C4-2B (cell line): ENCODE measurements around the gene HERC3.

Experiments used
- H3K27ac ChIP-seq: fragments of 450-650 bp; 2 replicates; pipeline ENCODE4 v1.5.1; 2017
- CTCF ChIP-seq: fragments of 450-650 bp; conservative IDR thresholded peaks from 2 replicates; pipeline ENCODE4 v1.5.1; 2017; ENCODE audit warnings: mild to moderate bottlenecking
- ZFX ChIP-seq: fragments of 450-650 bp; IDR thresholded peaks from 2 replicates; pipeline ENCODE4 v1.6.1; 2017

HERC3 gene

GRCh38 chr4:88619971-88620370 lies 27.7 kb downstream of the HERC3 start:
- H3K27ac ChIP-seq = no peak overlapping the region
- TF ChIP-seq CTCF (no peak), ZFX (no peak)

- no peak overlapping the region for H3K27ac ChIP-seq
- TF ChIP-seq CTCF (no peak), ZFX (no peak)
Observed at GRCh38 chr4:88621763-88622327, 29.6 kb downstream of the HERC3 start.

- H3K27ac ChIP-seq = no peak overlapping the region
- TF ChIP-seq ZFX = no peak
- no peak for TF ChIP-seq CTCF
Observed at GRCh38 chr4:88623097-88623496, 30.8 kb downstream of the HERC3 start.

GRCh38 chr4:88628746-88629145 lies 36.5 kb downstream of the HERC3 start:
- TF ChIP-seq ZFX (no peak), CTCF (no peak)
- H3K27ac ChIP-seq = peak overlapping the region; percentile 56; the same call in 1 of the 2 replicates

GRCh38 chr4:88629826-88630225 lies 37.5 kb downstream of the HERC3 start:
- H3K27ac ChIP-seq = no peak overlapping the region
- TF ChIP-seq ZFX (no peak), CTCF (no peak)

GRCh38 chr4:88630756-88631155 lies 38.5 kb downstream of the HERC3 start:
- H3K27ac ChIP-seq = peak overlapping the region; percentile 79
- no peak for TF ChIP-seq ZFX
- no peak for TF ChIP-seq CTCF

GRCh38 chr4:88643932-88644331 lies 51.7 kb downstream of the HERC3 start:
- TF ChIP-seq ZFX (no peak), CTCF (no peak)
- H3K27ac ChIP-seq = no peak overlapping the region
